Measurements from ENCODE around the gene GLDC.

DNA sequence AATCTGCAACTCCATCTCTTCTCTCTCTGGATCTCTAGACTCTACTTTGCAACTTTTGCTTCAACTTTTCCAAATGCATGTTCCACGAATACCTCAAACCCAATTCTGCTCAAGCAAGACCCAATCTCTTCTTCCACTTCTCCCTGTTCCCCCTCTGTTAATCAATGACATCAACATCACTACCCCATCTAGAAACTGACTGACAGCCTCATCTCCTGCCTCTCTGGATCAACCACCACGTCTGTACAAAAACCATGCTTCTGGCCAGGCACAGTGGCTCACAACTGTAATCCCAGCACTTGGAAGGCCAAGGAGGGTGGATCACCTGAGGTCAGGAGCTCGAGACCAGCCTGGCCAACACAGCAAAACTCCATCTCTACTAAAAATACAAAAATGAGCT lies 12.2 kb downstream of the GLDC start:
- TF ChIP-seq EP300 (IDR thresholded peaks at IDR 0.05) (no peak), POLR2A (IDR thresholded peaks at IDR 0.05) (no peak)
- TF ChIP-seq, protein P1, sequence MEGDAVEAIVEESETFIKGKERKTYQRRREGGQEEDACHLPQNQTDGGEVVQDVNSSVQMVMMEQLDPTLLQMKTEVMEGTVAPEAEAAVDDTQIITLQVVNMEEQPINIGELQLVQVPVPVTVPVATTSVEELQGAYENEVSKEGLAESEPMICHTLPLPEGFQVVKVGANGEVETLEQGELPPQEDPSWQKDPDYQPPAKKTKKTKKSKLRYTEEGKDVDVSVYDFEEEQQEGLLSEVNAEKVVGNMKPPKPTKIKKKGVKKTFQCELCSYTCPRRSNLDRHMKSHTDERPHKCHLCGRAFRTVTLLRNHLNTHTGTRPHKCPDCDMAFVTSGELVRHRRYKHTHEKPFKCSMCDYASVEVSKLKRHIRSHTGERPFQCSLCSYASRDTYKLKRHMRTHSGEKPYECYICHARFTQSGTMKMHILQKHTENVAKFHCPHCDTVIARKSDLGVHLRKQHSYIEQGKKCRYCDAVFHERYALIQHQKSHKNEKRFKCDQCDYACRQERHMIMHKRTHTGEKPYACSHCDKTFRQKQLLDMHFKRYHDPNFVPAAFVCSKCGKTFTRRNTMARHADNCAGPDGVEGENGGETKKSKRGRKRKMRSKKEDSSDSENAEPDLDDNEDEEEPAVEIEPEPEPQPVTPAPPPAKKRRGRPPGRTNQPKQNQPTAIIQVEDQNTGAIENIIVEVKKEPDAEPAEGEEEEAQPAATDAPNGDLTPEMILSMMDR (IDR thresholded peaks at IDR 0.05), result no peak

Measured in tibial nerve (tissue), 4 donors.